IPS DF 19.7 (cell line): Measurements from ENCODE around the gene KIAA0513.

Source experiments
- DNase-seq: peaks from one replicate; pipeline ENCODE4 v3.0.0-alpha.2; 2013; ENCODE audit warnings: low read depth, low spot score

Gene KIAA0513

GRCh38 chr16:85004587-85005205, 22.9 kb upstream of the KIAA0513 start:
- no peak for DNase-seq

DNA sequence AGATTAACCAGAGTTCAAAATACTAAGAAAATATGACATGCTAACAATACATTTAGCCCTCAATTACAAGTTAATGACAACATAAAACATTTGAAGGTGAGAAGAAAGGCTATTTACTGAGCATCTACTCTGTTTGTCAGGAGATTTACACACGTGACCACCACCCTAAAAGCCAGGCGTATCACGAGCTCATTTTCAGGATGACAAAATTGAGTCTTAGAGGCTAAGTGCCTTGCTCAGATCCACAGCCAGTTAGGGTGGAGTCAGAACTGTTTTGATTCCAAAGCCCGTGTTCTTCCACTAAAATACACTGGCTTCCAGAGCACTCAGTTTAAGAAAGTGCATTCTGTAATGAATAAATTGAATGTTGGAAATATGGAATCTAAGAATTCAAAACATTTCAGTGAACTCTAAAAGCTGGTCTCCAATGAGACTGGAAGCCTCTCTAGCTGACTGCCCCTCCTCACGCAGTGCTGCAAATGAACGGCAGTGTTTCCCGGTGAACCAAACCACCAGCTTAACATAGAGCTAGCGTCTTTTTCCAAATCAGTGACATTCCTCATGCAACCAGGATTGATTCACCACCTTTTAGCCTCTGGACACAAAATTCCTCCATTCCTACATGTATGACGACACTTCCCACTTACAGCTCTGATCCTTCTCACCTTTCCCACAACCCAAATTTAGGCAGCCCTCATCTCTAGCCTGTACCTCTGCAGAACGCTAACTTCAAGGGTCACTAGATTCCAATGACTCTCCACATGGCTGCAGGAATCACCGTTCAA, 22.1 kb upstream of the KIAA0513 start:
- DNase-seq, result no peak

DNA sequence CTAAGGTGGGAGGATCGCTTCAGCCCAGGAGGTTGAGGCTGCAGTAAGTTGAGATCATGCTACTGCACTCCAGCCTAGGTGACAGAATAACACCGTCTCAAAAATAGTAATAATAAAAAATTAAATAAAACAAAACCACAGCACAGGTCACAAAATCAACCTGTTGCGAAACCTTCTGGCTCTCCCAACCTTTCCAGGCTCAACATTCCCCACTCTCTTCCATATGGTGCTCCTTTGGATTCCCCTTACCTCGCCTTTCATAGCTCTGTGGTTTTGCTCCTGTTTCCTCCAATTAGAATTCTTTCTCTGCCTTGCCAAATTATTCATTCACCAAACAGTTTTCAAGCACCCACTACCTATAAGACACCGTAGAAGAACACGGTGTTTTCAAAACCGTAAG, 21.0 kb upstream of the KIAA0513 start:
- no peak for DNase-seq

- no peak for DNase-seq
Observed at GRCh38 chr16:85007496-85008214, 19.9 kb upstream of the KIAA0513 start.

GRCh38 chr16:85008271-85008670, 19.3 kb upstream of the KIAA0513 start:
- no peak for DNase-seq

DNA sequence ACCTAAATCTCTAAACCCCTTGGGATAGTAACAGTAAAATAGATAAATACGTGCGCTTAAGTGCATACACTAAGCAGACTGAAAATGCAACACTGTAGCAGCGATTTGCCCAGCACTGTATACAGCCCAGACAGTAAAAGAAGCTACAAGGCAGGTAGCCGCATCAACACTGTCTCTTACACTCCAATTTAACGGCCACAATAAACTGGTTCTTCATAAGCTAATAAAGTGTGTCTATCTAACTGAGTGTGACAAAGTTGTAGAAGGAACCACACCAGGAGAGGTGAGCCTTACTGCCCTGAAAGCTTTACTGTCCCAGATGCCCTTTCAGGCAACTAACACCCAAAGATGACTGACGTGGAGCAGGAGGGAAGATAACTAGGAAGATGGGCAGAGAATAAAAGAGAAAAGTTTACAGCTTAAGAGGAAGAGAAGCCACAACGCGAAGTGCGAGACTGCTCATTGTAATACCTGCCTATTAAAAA, 17.1 kb upstream of the KIAA0513 start:
- no peak for DNase-seq

- no peak for DNase-seq
Observed at GRCh38 chr16:85010931-85011845, 16.4 kb upstream of the KIAA0513 start, which contains the start of gene ZDHHC7. Gene ZDHHC7, minus strand, starts transcription at chr16:85011535. Its CDS starts 20,917 bp downstream, at chr16:84990618.

DNA sequence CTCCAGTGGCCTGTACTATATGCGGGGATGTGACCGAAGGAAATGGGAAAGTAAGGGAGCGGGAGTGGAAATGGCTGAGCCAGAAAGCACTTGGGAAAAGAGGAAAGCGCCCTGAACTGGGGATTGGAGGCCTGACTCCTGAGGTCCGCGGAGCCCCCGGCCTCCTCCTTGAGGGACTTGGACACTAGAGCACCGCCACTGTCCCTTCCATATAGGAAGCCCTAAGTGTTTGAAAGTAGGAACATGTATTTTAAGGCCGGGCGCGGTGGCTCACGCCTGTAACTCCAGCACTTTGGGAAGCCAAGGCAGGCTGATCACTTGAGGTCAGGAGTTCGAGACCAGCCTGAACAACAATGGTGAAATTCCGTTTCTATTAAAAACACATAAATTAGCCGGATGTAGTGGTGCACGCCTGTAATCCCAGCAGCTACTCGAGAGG, 15.7 kb upstream of the KIAA0513 start:
- DNase-seq, result no peak

DNA sequence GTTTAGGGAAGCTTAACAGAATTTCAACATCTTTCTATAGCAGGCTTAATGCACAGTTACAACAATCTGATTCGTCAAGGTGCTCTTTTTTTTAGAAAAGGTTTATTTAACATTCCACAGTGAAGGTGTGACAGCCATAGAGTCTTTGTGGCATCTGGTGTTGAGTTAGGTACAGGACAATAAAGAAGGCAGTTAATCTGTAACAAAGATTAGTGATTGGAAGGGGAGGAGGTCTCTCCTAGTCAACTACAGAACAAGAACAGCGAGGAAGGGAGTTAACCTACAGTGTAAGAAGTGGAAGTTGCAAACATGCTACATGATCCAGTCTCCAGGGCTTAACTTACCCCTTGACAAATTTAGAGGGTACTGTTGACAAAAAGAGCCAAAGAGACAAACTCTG, 13.3 kb upstream of the KIAA0513 start:
- no peak for DNase-seq

- DNase-seq, result no peak
Observed at GRCh38 chr16:85015481-85016187, 12.0 kb upstream of the KIAA0513 start.

- DNase-seq, result no peak
Observed at GRCh38 chr16:85017151-85017550, 10.4 kb upstream of the KIAA0513 start.

DNA sequence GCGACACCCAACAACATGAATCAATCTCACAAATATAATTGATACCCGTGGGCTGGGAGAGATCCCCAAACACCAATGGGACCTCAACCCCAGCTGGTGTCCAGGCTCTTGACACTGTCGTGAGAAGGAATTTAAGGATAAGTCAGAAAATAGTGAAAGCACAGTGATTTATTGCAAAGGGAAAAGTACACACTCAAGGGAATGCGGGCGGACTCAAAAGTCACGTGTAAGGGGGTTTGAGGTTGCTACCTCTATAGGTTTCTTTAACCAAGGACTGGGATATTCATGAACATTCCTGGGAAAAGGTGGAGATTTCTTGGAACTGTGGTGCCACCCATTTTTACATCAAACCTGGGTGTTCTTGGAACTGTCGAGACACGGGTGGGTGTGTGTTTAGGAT, 10.0 kb upstream of the KIAA0513 start:
- DNase-seq, result no peak

- no peak for DNase-seq
Observed at GRCh38 chr16:85018529-85019236, 8.9 kb upstream of the KIAA0513 start.

GRCh38 chr16:85019659-85020245, 7.8 kb upstream of the KIAA0513 start:
- no peak for DNase-seq

DNA sequence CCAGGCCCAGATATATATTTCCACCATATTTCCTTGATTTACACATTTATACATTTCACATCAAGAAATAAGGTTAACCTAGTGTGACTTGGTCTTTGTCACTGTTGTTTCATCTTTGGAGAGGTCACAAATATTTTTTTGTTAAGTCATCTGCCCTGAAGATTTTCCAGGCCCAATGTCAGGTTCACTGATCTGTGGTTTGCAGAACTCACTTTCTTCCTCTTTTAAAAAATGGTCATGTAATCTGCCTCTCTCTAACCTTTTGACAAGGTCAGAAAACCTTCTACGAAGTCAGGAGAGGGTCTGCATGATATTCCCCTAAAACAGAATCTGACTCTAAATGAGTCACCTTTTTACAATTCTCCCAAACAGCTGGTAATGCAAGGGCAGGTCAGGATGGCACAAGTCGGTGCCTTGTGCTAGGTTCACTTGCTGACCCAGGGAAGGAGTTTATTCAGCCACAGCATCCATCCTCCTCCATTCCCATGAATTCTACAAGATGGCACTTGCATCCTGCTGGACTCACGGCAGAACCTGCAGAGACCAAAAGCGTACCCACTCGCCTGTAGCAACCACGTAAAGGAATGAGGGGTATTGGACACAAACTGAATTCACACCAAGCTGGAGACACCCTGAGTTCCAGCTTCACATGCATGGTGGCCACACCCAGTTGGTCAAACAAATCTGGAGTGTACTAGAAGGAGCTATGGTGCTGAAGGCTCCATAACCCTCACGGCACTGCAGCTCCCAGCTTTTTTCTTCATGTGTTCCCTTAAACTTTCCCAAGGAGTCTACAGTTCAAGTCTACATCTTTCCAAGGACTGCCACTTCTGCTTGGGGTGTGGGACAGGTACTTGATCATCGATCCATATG, 1.6 kb upstream of the KIAA0513 start:
- DNase-seq, result no peak

DNA sequence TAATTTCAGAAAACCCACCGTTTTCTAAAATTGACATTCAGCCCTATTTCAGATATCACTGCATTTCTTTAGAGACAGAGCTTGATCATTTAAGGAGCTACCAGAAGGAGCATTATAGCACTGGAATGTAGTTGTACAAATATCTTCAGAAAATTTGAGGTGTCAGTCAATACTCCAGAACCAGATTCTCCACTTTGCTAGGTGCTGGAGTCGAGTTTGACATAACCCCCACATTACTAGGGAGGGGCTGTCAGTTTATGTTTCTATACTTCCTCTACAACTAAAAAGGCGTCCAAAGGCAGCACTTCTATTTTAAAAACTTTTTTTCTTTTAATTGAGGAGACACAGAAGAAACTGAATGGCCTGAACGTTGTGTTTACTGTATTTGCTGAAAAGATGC, 892 bp upstream of the KIAA0513 start:
- DNase-seq, result no peak

DNA sequence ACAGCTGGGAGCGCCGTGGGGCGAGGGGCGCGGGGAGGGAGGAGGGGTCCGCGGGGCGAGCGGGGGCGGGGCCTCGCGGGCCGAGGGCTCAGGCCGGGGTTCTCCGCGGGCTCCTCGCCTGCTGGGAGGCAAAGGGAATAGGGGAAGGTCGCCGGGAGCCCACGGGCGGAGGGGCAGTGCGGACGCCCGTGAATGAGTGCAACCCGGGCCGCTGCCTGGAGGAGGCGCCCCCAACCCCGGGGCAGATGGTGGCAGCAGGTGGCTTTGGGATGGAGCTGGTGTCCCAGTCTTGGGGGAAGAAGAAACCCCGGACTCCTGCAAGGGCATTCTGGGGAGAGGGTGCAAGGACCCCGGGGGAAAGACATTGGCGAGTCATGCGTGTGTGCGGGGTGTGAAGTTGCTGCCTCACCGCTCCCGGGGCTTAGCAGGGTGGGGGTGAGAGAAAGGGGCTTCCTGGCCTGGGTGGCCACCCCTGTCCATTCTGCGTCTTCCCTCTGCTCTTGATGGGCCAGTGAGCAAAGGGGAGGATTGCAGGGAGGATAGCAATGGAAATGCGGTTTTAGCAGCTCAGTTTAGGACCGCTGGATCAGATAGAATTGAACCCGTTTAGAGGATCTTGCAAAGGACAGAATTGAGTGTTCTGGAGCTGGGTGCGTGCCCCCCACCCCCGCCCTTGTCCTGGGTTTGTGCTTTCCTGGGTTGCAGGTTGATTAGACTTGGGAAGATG, 526 bp downstream of the KIAA0513 start:
- DNase-seq, result no peak
